ENCODE data around the gene EZH1.
"Not testable (repeated sequence)": the region's sequence is repeated elsewhere in the genome, so short reads cannot be mapped to it uniquely, and the experiment has no call there.

The EZH1 gene

GRCh38 chr17:42779304-42779935 lies 34.6 kb upstream of the EZH1 start:
- Mint-ChIP-seq H3K27me3 (ENCODE audit: low read depth) (peaks cover 45% of the 10 kb centered on the region), H3K4me1 (ENCODE audit: low read depth) (peaks cover 15% of the 10 kb centered on the region), H3K27ac (no peak overlapping the region), H3K4me3 (no peak overlapping the region), H3K36me3 (ENCODE audit: low read depth) (peaks cover 37% of the 10 kb centered on the region), H3K9me3 (no peaks in the 10 kb centered on the region)

- H3K36me3 Mint-ChIP-seq (ENCODE audit: low read depth), result peaks cover 41% of the 10 kb centered on the region
- no peak overlapping the region for H3K4me3 Mint-ChIP-seq
- H3K27ac Mint-ChIP-seq, result no peak overlapping the region
- H3K27me3 Mint-ChIP-seq (ENCODE audit: low read depth), result peaks cover 37% of the 10 kb centered on the region
- peaks cover 22% of the 10 kb centered on the region for H3K4me1 Mint-ChIP-seq (ENCODE audit: low read depth)
- H3K9me3 Mint-ChIP-seq, result no peaks in the 10 kb centered on the region
Measured at GRCh38 chr17:42778570-42778969, 33.7 kb upstream of the EZH1 start.

GRCh38 chr17:42775534-42776098 lies 30.8 kb upstream of the EZH1 start:
- no peak overlapping the region for H3K27ac Mint-ChIP-seq
- H3K36me3 Mint-ChIP-seq (ENCODE audit: low read depth), result peaks cover 39% of the 10 kb centered on the region
- H3K4me3 Mint-ChIP-seq, result no peak overlapping the region
- peaks cover 11% of the 10 kb centered on the region for H3K27me3 Mint-ChIP-seq (ENCODE audit: low read depth)
- H3K4me1 Mint-ChIP-seq (ENCODE audit: low read depth), result peaks cover 26% of the 10 kb centered on the region
- no peaks in the 10 kb centered on the region for H3K9me3 Mint-ChIP-seq

- peak overlapping the region; percentile 97 for H3K27ac Mint-ChIP-seq
- H3K27me3 Mint-ChIP-seq (ENCODE audit: low read depth), result peaks cover 1% of the 10 kb centered on the region
Measured at GRCh38 chr17:42774066-42774745, 29.4 kb upstream of the EZH1 start.

GRCh38 chr17:42773290-42774035 lies 28.6 kb upstream of the EZH1 start, which contains the start of gene VPS25:
Gene VPS25 (plus strand): TSS chr17:42773449. CDS start chr17:42773476, 27 bp downstream.
- H3K27me3 Mint-ChIP-seq (ENCODE audit: low read depth), result no peaks in the 10 kb centered on the region

More at GRCh38 chr17:42774066-42774745, 29.4 kb upstream of the EZH1 start:
- Mint-ChIP-seq H3K36me3 (ENCODE audit: low read depth) (peaks cover 32% of the 10 kb centered on the region), H3K4me3 (peak overlapping the region; percentile 99), H3K4me1 (ENCODE audit: low read depth) (peaks cover 26% of the 10 kb centered on the region), H3K9me3 (no peaks in the 10 kb centered on the region)

GRCh38 chr17:42772945-42773289 lies 28.1 kb upstream of the EZH1 start:
- H3K36me3 Mint-ChIP-seq (ENCODE audit: low read depth), result peaks cover 22% of the 10 kb centered on the region
- H3K9me3 Mint-ChIP-seq, result no peaks in the 10 kb centered on the region
- H3K4me1 Mint-ChIP-seq (ENCODE audit: low read depth), result peaks cover 26% of the 10 kb centered on the region
- peak overlapping the region; percentile 99 for H3K4me3 Mint-ChIP-seq
- peak overlapping the region; percentile 97 for H3K27ac Mint-ChIP-seq
- H3K27me3 Mint-ChIP-seq (ENCODE audit: low read depth), result peaks cover 5% of the 10 kb centered on the region

More at GRCh38 chr17:42773290-42774035, 28.6 kb upstream of the EZH1 start, which contains the start of gene VPS25:
- Mint-ChIP-seq H3K27ac (peak within 1 kb of the TSS; percentile 97), H3K4me1 (ENCODE audit: low read depth) (peaks cover 26% of the 10 kb centered on the region), H3K9me3 (no peaks in the 10 kb centered on the region), H3K36me3 (ENCODE audit: low read depth) (peaks cover 25% of the 10 kb centered on the region), H3K4me3 (peak within 1 kb of the TSS; percentile 99)

GRCh38 chr17:42769964-42770363 lies 25.1 kb upstream of the EZH1 start:
- not testable (repeated sequence) for H3K9me3 Mint-ChIP-seq; H3K36me3 Mint-ChIP-seq (ENCODE audit: low read depth); H3K27ac Mint-ChIP-seq; H3K4me3 Mint-ChIP-seq
- Mint-ChIP-seq H3K4me1 (ENCODE audit: low read depth) (peaks cover 23% of the 10 kb centered on the region), H3K27me3 (ENCODE audit: low read depth) (peaks cover 17% of the 10 kb centered on the region)

GRCh38 chr17:42768006-42768405 lies 23.2 kb upstream of the EZH1 start:
- H3K4me3 Mint-ChIP-seq; H3K27ac Mint-ChIP-seq; H3K9me3 Mint-ChIP-seq; H3K36me3 Mint-ChIP-seq (ENCODE audit: low read depth): not testable (repeated sequence)
- H3K27me3 Mint-ChIP-seq (ENCODE audit: low read depth), result peaks cover 25% of the 10 kb centered on the region
- peaks cover 11% of the 10 kb centered on the region for H3K4me1 Mint-ChIP-seq (ENCODE audit: low read depth)

GRCh38 chr17:42767512-42767911 lies 22.7 kb upstream of the EZH1 start:
- H3K27ac Mint-ChIP-seq, result no peak overlapping the region
- no peaks in the 10 kb centered on the region for H3K9me3 Mint-ChIP-seq
- H3K4me3 Mint-ChIP-seq, result no peak overlapping the region
- H3K27me3 Mint-ChIP-seq (ENCODE audit: low read depth), result peaks cover 30% of the 10 kb centered on the region
- peaks cover 9% of the 10 kb centered on the region for H3K4me1 Mint-ChIP-seq (ENCODE audit: low read depth)
- H3K36me3 Mint-ChIP-seq (ENCODE audit: low read depth), result no peaks in the 10 kb centered on the region

GRCh38 chr17:42766124-42766523 lies 21.3 kb upstream of the EZH1 start:
- Mint-ChIP-seq H3K4me3 (no peak overlapping the region), H3K9me3 (no peaks in the 10 kb centered on the region), H3K27me3 (ENCODE audit: low read depth) (peaks cover 40% of the 10 kb centered on the region), H3K36me3 (ENCODE audit: low read depth) (no peaks in the 10 kb centered on the region), H3K4me1 (ENCODE audit: low read depth) (peaks cover 3% of the 10 kb centered on the region), H3K27ac (no peak overlapping the region)

- Mint-ChIP-seq H3K4me1 (ENCODE audit: low read depth) (peaks cover 3% of the 10 kb centered on the region), H3K9me3 (no peaks in the 10 kb centered on the region), H3K27ac (no peak overlapping the region), H3K36me3 (ENCODE audit: low read depth) (no peaks in the 10 kb centered on the region), H3K27me3 (ENCODE audit: low read depth) (peaks cover 63% of the 10 kb centered on the region), H3K4me3 (no peak overlapping the region)
Measured at GRCh38 chr17:42761638-42762037, 16.8 kb upstream of the EZH1 start.

- H3K4me3 Mint-ChIP-seq, result peak within 1 kb of the TSS; percentile 31
- no peaks in the 10 kb centered on the region for H3K36me3 Mint-ChIP-seq (ENCODE audit: low read depth)
- peaks cover 67% of the 10 kb centered on the region for H3K27me3 Mint-ChIP-seq (ENCODE audit: low read depth)
- no peaks in the 10 kb centered on the region for H3K9me3 Mint-ChIP-seq
- no peak within 1 kb of the TSS for H3K27ac Mint-ChIP-seq
- H3K4me1 Mint-ChIP-seq (ENCODE audit: low read depth), result peaks cover 3% of the 10 kb centered on the region
Measured at GRCh38 chr17:42760652-42761581, 16.1 kb upstream of the EZH1 start, which contains the start of gene RAMP2. Gene RAMP2 (plus strand): TSS chr17:42761227. CDS start chr17:42761262, 35 bp downstream.

GRCh38 chr17:42759982-42760651 lies 15.3 kb upstream of the EZH1 start:
- H3K4me1 Mint-ChIP-seq (ENCODE audit: low read depth), result peaks cover 3% of the 10 kb centered on the region
- no peak overlapping the region for H3K27ac Mint-ChIP-seq
- peaks cover 66% of the 10 kb centered on the region for H3K27me3 Mint-ChIP-seq (ENCODE audit: low read depth)
- H3K36me3 Mint-ChIP-seq (ENCODE audit: low read depth), result no peaks in the 10 kb centered on the region
- H3K4me3 Mint-ChIP-seq, result peak overlapping the region; percentile 31
- H3K9me3 Mint-ChIP-seq, result no peaks in the 10 kb centered on the region
